HepG2 (cell line): ENCODE data around the gene AP3B1. TPM values are rescaled to one million over a fixed set of nuclear protein-coding genes. Genes with fewer than 3 reads are reported as not detected.

Source experiments
- ATAC-seq: fragments of 200-7000 bp; cut with Tn5 transposase; 3 replicates; pipeline ENCODE4 v1.9.1; 2020; ENCODE audit warnings: mild to moderate bottlenecking, moderate library complexity
- BruUV-seq: library from RNA; stranded (reverse); fragments of 400-500 nt; replicated peaks from 2 replicates; lab custom pipeline; 2021; lab: Mats Ljungman, UMichigan
- CTCF ChIA-PET: fragments of 300-600 bp; formaldehyde crosslinking; extraction: SDS; loops from one replicate; lab custom pipeline; 2021; ENCODE audit warnings: low total read pairs, inconsistent platforms, low intra/inter-chr PET ratio; lab: Yijun Ruan, JAX
- POLR2A ChIA-PET: fragments of 350-600 bp; sonication (Branson Sonifier 250); formaldehyde crosslinking; loops from one replicate; lab custom pipeline; 2020; ENCODE audit warnings: antibody characterized with exemption, inconsistent platforms; lab: Yijun Ruan, JAX
- DNase-seq: peaks from one replicate; pipeline ENCODE4 v3.0.0-alpha.2; 2015; ENCODE audit warnings: low spot score
- FAIRE-seq: peaks from 3 replicates; lab custom pipeline; 2011; peaks lifted over from hg19 to GRCh38; lab: Jason Lieb, UNC
- H2AFZ ChIP-seq: one replicate; pipeline ENCODE4 v1.6.1; 2011; ENCODE audit warnings: low read length, inconsistent platforms
- H3K27ac ChIP-seq: fragments of 300-600 bp; 3 replicates; pipeline ENCODE4 v1.8.0; 2011; ENCODE audit warnings: mixed run types, mild to moderate bottlenecking, mixed read lengths, low read length, inconsistent platforms; ENCODE audit not compliant: insufficient read depth; ENCODE audit errors: extremely low read length
- H3K27me3 ChIP-seq, 2 experiments: fragments of 200-600 bp in 1 of 2; 2 replicates in 1 of 2; 3 replicates in 1 of 2; pipeline versions ENCODE4 v1.6.0 to v1.8.0; 2011; ENCODE audit warnings: low read length in 2 of 2, mild to moderate bottlenecking in 2 of 2, moderate library complexity in 2 of 2, inconsistent platforms in 1 of 2; ENCODE audit not compliant: insufficient read depth in 2 of 2, control insufficient read depth in 1 of 2
- H3K36me3 ChIP-seq, 2 experiments: fragments of 200-600 bp in 1 of 2; replicated peaks in 1 of 2; 2 replicates in 1 of 2; 3 replicates in 1 of 2; pipeline versions ENCODE4 v1.5.1 to v1.8.0; 2011; ENCODE audit warnings: low read length in 2 of 2, inconsistent platforms in 1 of 2; ENCODE audit not compliant: insufficient read depth in 2 of 2, control insufficient read depth in 1 of 2
- H3K4me1 ChIP-seq: 2 replicates; pipeline ENCODE4 v1.5.1; 2012; ENCODE audit warnings: low read length, inconsistent platforms; ENCODE audit not compliant: insufficient read depth
- H3K4me2 ChIP-seq: 2 replicates; pipeline ENCODE4 v1.6.0; 2011; ENCODE audit warnings: low read depth, low read length, inconsistent platforms
- H3K4me3 ChIP-seq, 3 experiments: fragments of 200-600 bp in 1 of 3; sonication (generic), shearing (Covaris generic) in 1 of 3; replicated peaks in 1 of 3; 2 replicates each; pipeline ENCODE4 v1.5.1; 2011 to 2016; ENCODE audit warnings: low read length in 3 of 3, inconsistent platforms in 2 of 3, low read depth in 2 of 3, mild to moderate bottlenecking in 2 of 3, control low read depth in 1 of 3, mixed read lengths in 1 of 3; ENCODE audit not compliant: insufficient read depth in 1 of 3
- H3K79me2 ChIP-seq: one replicate; pipeline ENCODE4 v1.6.1; 2011; ENCODE audit warnings: low read length, inconsistent platforms; ENCODE audit not compliant: insufficient read depth
- H3K9ac ChIP-seq: 2 replicates; pipeline ENCODE4 v1.6.0; 2011; ENCODE audit warnings: mild to moderate bottlenecking, low read depth, low read length, inconsistent platforms; ENCODE audit not compliant: insufficient read depth
- H3K9me3 ChIP-seq: 2 replicates; pipeline ENCODE4 v1.5.1; 2012; ENCODE audit warnings: mild to moderate bottlenecking, low read length
- H4K20me1 ChIP-seq: 2 replicates; pipeline ENCODE4 v1.6.0; 2011; ENCODE audit warnings: inconsistent platforms, mild to moderate bottlenecking, low read length, moderate library complexity; ENCODE audit not compliant: insufficient read depth
- FOXA1 ChIP-seq, 2 experiments: fragments of 450-650 bp in 1 of 2; sonication (generic) in 1 of 2; formaldehyde crosslinking in 1 of 2; IDR thresholded peaks; 2 replicates each; pipeline versions ENCODE4 v1.4.0 to v1.6.1; 2016 to 2020; ENCODE audit warnings: missing genetic modification reagents in 1 of 2
- HMG20B ChIP-seq: conservative IDR thresholded peaks from 2 replicates; pipeline ENCODE4 v1.6.1; 2016; ENCODE audit warnings: missing genetic modification reagents, missing compliant biosample characterization
- NR2F1 ChIP-seq, 2 experiments: fragments of 450-650 bp in 1 of 2; formaldehyde crosslinking in 1 of 2; IDR thresholded peaks; 2 replicates each; pipeline versions ENCODE4 v1.5.0 to v1.6.1; 2016 to 2020; ENCODE audit warnings: mild to moderate bottlenecking in 1 of 2, missing compliant biosample characterization in 1 of 2, missing genetic modification reagents in 1 of 2, moderate library complexity in 1 of 2
- TBX2 ChIP-seq: sonication (generic); formaldehyde crosslinking; IDR thresholded peaks from 2 replicates; pipeline ENCODE4 v1.5.0; 2020; ENCODE audit warnings: missing genetic modification reagents, mild to moderate bottlenecking, borderline replicate concordance
- ZNF883 ChIP-seq: sonication (generic); formaldehyde crosslinking; IDR thresholded peaks from 2 replicates; pipeline ENCODE4 v1.5.1; 2020; ENCODE audit warnings: mild to moderate bottlenecking, missing genetic modification reagents; ENCODE audit errors: not compliant biosample characterization
- WGBS: methylation state at CpG from one replicate; pipeline ENCODE4 v1.1.6; 2017; ENCODE audit warnings: low lambda C conversion rate; 5-methylcytosine and 5-hydroxymethylcytosine counted together
- in situ Hi-C: cut with HindIII; loops from 2 replicates; pipeline ENCODE4 v1.10.0; 2017; ENCODE audit warnings: low pct_unique_long_range_greater_than_20kb; ENCODE audit not compliant: extremely low pct_ligation_motif_present
- intact Hi-C: fragments of 100-400 bp; cut with micrococcal nuclease; formaldehyde crosslinking; loops from one replicate; pipeline ENCODE4 v1.10.0; 2022; ENCODE audit not compliant: unreplicated experiment
- polyA plus RNA-seq, 8 experiments: library from polyadenylated mRNA; depleted of rRNA in 3 of 8; stranded (reverse) in 7 of 8; unstranded in 1 of 8; fragments of >200 nt; fragmentation: Illumina TruSeq in 4 of 8; extraction: Trizol in 4 of 8; gene quantifications; 2 replicates each; pipeline versions ENCODE4 v1.2.1 to v1.2.3, GENCODE V29; 2011 to 2016; ENCODE audit warnings: low read depth in 4 of 8, missing spikeins in 1 of 8, mixed read lengths in 1 of 8; ENCODE audit not compliant: insufficient read depth in 1 of 8
- total RNA-seq, 5 experiments: library from RNA; depleted of rRNA; stranded (reverse); fragments of >200 nt; fragmentation: Illumina TruSeq; extraction: Trizol; gene quantifications; 2 replicates each; pipeline ENCODE4 v1.2.3, GENCODE V29; 2016; ENCODE audit warnings: low read depth in 1 of 5
- TF ChIP-seq, protein P1 (sequence below): sonication (generic); formaldehyde crosslinking; IDR thresholded peaks from 2 replicates; pipeline ENCODE4 v1.4.0; 2020; ENCODE audit warnings: missing genetic modification reagents, borderline replicate concordance
- TF ChIP-seq, protein P2 (sequence below): sonication (generic); formaldehyde crosslinking; IDR thresholded peaks from 2 replicates; pipeline ENCODE4 v1.8.1; 2023; ENCODE audit warnings: missing genetic modification reagents, mild to moderate bottlenecking, borderline replicate concordance

AP3B1 gene
- total and polyA plus RNA-seq, 2 of the 13 experiments (the other 11 are each of a cell fraction or from before 2014, with no cell fraction given) = 37.7 to 51.2 TPM

DNA sequence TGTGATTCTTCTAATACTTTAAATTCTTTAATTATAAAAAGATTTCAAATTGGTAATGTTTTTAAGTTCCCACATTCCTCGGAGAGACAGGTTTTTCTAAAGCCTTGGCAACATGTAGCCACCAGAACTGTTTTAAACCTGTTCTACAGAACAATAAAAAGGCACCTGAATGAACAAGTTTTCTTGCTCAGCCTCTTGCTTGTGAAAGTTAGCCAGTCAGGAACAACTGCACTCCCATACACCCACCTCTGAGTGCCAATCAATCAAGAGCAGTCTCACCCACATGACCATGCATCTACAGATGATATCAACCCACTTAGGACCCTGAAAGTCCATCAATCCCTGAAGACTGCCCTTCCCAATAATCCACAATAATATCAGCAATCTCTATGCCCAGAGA lies 62.3 kb downstream of the AP3B1 start:
- no peaks in the 10 kb centered on the region for H3K9me3 ChIP-seq
- peaks cover 0 to 2% of the 10 kb centered on the region in 2 experiments; a peak in 1 of 5 replicates for H3K36me3 ChIP-seq
- TF ChIP-seq TBX2 (CRISPR knock-in tag) = no peak
- TF ChIP-seq HMG20B (CRISPR knock-in tag) = no peak
- no peak for FAIRE-seq
- H3K27ac ChIP-seq = no peak overlapping the region
- H3K79me2 ChIP-seq = peaks cover 7% of the 10 kb centered on the region
- no peaks in the 10 kb centered on the region for H3K4me1 ChIP-seq
- no peaks in the 10 kb centered on the region for H4K20me1 ChIP-seq
- 94% methylated on average over 1 of the region's 1 CpG for WGBS
- intact Hi-C loops (no loop called here), in situ Hi-C loops (no loop called here)
- H3K4me2 ChIP-seq = no peak overlapping the region
- no peaks in the 10 kb centered on the region for H3K27me3 ChIP-seq
- no peak overlapping the region for H3K4me3 ChIP-seq
- no peak for ATAC-seq
- POLR2A ChIA-PET = no interaction called here
- H3K9ac ChIP-seq = no peak overlapping the region
- CTCF ChIA-PET = no interaction called here
- BruUV-seq = no TSS peak
- no peak for DNase-seq
- no peak overlapping the region for H2AFZ ChIP-seq

DNA sequence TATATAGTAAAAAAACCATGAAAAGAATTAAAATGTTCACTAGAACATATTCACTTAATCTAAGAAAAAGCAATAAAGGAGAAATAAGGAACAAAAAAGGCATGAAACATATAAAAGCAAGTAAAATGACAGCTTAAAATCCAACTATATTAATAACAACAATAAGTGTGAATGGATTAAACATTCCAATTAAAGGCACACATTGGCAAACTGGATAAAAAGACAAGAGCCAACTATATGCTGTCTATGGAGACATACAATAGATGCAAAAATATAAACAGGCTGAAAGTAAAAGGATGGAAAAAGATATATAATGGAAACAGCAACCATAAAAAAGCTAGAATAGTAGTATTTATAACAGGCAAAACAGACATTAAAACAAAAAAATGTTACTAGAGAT lies 70.1 kb downstream of the AP3B1 start:
- BruUV-seq = no TSS peak

More for the DNA sequence above, 70.1 kb downstream of the AP3B1 start:
- Histone ChIP-seq H4K20me1 (no peaks in the 10 kb centered on the region), H3K9me3 (peaks cover 6% of the 10 kb centered on the region; the same call in 1 of the 2 replicates), H3K79me2 (peaks cover 4% of the 10 kb centered on the region), H3K4me1 (no peaks in the 10 kb centered on the region), H3K9ac (no peak overlapping the region), H3K4me3 (no peak overlapping the region), H2AFZ (no peak overlapping the region), H3K27me3 (no peaks in the 10 kb centered on the region), H3K4me2 (no peak overlapping the region), H3K27ac (no peak overlapping the region), H3K36me3 (peaks cover 4 to 25% of the 10 kb centered on the region in 2 experiments; a peak in 3 of 5 replicates)
- ChIA-PET POLR2A (no interaction called here), CTCF (no interaction called here)
- TF ChIP-seq, protein P1, sequence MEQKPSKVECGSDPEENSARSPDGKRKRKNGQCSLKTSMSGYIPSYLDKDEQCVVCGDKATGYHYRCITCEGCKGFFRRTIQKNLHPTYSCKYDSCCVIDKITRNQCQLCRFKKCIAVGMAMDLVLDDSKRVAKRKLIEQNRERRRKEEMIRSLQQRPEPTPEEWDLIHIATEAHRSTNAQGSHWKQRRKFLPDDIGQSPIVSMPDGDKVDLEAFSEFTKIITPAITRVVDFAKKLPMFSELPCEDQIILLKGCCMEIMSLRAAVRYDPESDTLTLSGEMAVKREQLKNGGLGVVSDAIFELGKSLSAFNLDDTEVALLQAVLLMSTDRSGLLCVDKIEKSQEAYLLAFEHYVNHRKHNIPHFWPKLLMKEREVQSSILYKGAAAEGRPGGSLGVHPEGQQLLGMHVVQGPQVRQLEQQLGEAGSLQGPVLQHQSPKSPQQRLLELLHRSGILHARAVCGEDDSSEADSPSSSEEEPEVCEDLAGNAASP (CRISPR knock-in tag) = no peak
- TF ChIP-seq FOXA1 (IDR thresholded peaks at IDR 0.05) = no peak
- no peak for TF ChIP-seq FOXA1 (CRISPR knock-in tag; IDR thresholded peaks at IDR 0.05)
- no peak for TF ChIP-seq ZNF883 (CRISPR knock-in tag)
- TF ChIP-seq, protein P2, sequence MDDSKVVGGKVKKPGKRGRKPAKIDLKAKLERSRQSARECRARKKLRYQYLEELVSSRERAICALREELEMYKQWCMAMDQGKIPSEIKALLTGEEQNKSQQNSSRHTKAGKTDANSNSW (CRISPR knock-in tag) = no peak
- no peak for TF ChIP-seq NR2F1 (CRISPR knock-in tag; IDR thresholded peaks at IDR 0.05)
- DNase-seq (no peak), ATAC-seq (no peak), FAIRE-seq (no peak)
- in situ Hi-C loops (no loop called here), intact Hi-C loops (no loop called here)
